Trophoblast cell (in vitro differentiated cells and primary cell): ENCODE results near the gene CEBPE.
"Not testable (repeated sequence)": the region's sequence is repeated elsewhere in the genome, so short reads cannot be mapped to it uniquely, and the experiment has no call there.

Source experiments
- DNase-seq, 2 donors: peaks; one replicate each; pipeline ENCODE4 v3.0.0-alpha.2; 2016
- H2AFZ ChIP-seq: 2 replicates; pipeline ENCODE4 v1.6.1; 2013; ENCODE audit warnings: low read length, moderate library complexity, mild to moderate bottlenecking; ENCODE audit not compliant: insufficient read depth, poor library complexity
- H2AK5ac ChIP-seq: 2 replicates; pipeline ENCODE4 v1.6.1; 2013; ENCODE audit warnings: mild to moderate bottlenecking, low read length
- H2BK120ac ChIP-seq: 2 replicates; pipeline ENCODE4 v1.6.1; 2013; ENCODE audit warnings: low read length, mild to moderate bottlenecking, moderate library complexity; ENCODE audit not compliant: insufficient read depth, poor library complexity
- H2BK12ac ChIP-seq: 2 replicates; pipeline ENCODE4 v1.6.1; 2013; ENCODE audit warnings: mild to moderate bottlenecking, low read length, moderate library complexity
- H2BK5ac ChIP-seq: 2 replicates; pipeline ENCODE4 v1.6.1; 2013; ENCODE audit warnings: low read length, low read depth, moderate library complexity, mild to moderate bottlenecking; ENCODE audit not compliant: poor library complexity
- H3K14ac ChIP-seq: 2 replicates; pipeline ENCODE4 v1.6.1; 2013; ENCODE audit warnings: mild to moderate bottlenecking, low read length
- H3K18ac ChIP-seq: 2 replicates; pipeline ENCODE4 v1.6.1; 2013; ENCODE audit warnings: mild to moderate bottlenecking, low read length
- H3K23ac ChIP-seq: 2 replicates; pipeline ENCODE4 v1.6.1; 2013; ENCODE audit warnings: low read length
- H3K27ac ChIP-seq: 2 replicates; pipeline ENCODE4 v1.5.1; 2013; ENCODE audit warnings: low read depth, mild to moderate bottlenecking, inconsistent platforms, low read length, moderate library complexity
- H3K27me3 ChIP-seq: 2 replicates; pipeline ENCODE4 v1.6.1; 2013; ENCODE audit warnings: inconsistent platforms, mild to moderate bottlenecking, low read length, moderate library complexity; ENCODE audit not compliant: insufficient read depth
- H3K36me3 ChIP-seq, 2 experiments: 1 replicate in 1 of 2; 2 replicates in 1 of 2; pipeline ENCODE4 v1.6.1; 2013; ENCODE audit warnings: low read length in 2 of 2, mild to moderate bottlenecking in 2 of 2, moderate library complexity in 1 of 2; ENCODE audit not compliant: insufficient read depth in 2 of 2, control insufficient read depth in 1 of 2
- H3K4ac ChIP-seq: 2 replicates; pipeline ENCODE4 v1.6.1; 2013; ENCODE audit warnings: low read depth, mild to moderate bottlenecking, low read length, moderate library complexity
- H3K4me1 ChIP-seq, 2 experiments: 1 replicate in 1 of 2; 2 replicates in 1 of 2; pipeline ENCODE4 v1.6.1; 2013; ENCODE audit warnings: low read length in 2 of 2, mild to moderate bottlenecking in 2 of 2, moderate library complexity in 1 of 2; ENCODE audit not compliant: insufficient read depth in 2 of 2, control insufficient read depth in 1 of 2
- H3K4me2 ChIP-seq: 2 replicates; pipeline ENCODE4 v1.6.1; 2013; ENCODE audit warnings: inconsistent platforms, mild to moderate bottlenecking, low read length, moderate library complexity
- H3K4me3 ChIP-seq: 2 replicates; pipeline ENCODE4 v1.5.1; 2013; ENCODE audit warnings: mild to moderate bottlenecking, low read depth, low read length, inconsistent platforms
- H3K79me1 ChIP-seq: one replicate; pipeline ENCODE4 v1.6.1; 2013; ENCODE audit warnings: low read length
- H3K79me2 ChIP-seq: 2 replicates; pipeline ENCODE4 v1.6.1; 2013; ENCODE audit warnings: low read length, mild to moderate bottlenecking; ENCODE audit not compliant: control insufficient read depth, insufficient read depth, poor library complexity
- H3K9ac ChIP-seq: 2 replicates; pipeline ENCODE4 v1.6.1; 2013; ENCODE audit warnings: mild to moderate bottlenecking, low read length
- H3K9me3 ChIP-seq: 2 replicates; pipeline ENCODE4 v1.6.1; 2013; ENCODE audit warnings: low read depth, mild to moderate bottlenecking, control low read depth, inconsistent platforms, low read length; ENCODE audit not compliant: insufficient read depth
- H4K12ac ChIP-seq: 2 replicates; pipeline ENCODE4 v1.6.1; 2013; ENCODE audit warnings: low read depth, mild to moderate bottlenecking, low read length, moderate library complexity
- H4K8ac ChIP-seq: 2 replicates; pipeline ENCODE4 v1.6.1; 2013; ENCODE audit warnings: low read depth, mild to moderate bottlenecking, low read length, moderate library complexity
- H4K91ac ChIP-seq: one replicate; pipeline ENCODE4 v1.6.1; 2013; ENCODE audit warnings: low read depth, mild to moderate bottlenecking, low read length, moderate library complexity
- WGBS: extraction: QIAGEN DNeasy Blood & Tissue Kit; methylation state at CpG from one replicate; pipeline ENCODE4 v1.1.7; 2013; ENCODE audit warnings: missing lambda C conversion rate; ENCODE audit not compliant: insufficient read length, insufficient coverage; ENCODE audit errors: extremely low coverage; 5-methylcytosine and 5-hydroxymethylcytosine counted together

Gene CEBPE

GRCh38 chr14:23108169-23108568 lies 10.9 kb downstream of the CEBPE start:
- not testable (repeated sequence) for H2AK5ac ChIP-seq, H3K23ac ChIP-seq, H3K4ac ChIP-seq, H3K79me2 ChIP-seq, H3K9ac ChIP-seq, H3K27ac ChIP-seq, H2AFZ ChIP-seq, H3K36me3 ChIP-seq, H3K4me1 ChIP-seq, H3K9me3 ChIP-seq, H2BK12ac ChIP-seq, H2BK120ac ChIP-seq, H3K79me1 ChIP-seq, H4K91ac ChIP-seq, H4K8ac ChIP-seq, H3K4me2 ChIP-seq, H3K18ac ChIP-seq, H3K4me3 ChIP-seq, H3K27me3 ChIP-seq, H3K14ac ChIP-seq, H2BK5ac ChIP-seq, DNase-seq, H4K12ac ChIP-seq
- no CpG with 5 or more reads among the region's 24 CpGs for WGBS

GRCh38 chr14:23107620-23108019 lies 11.4 kb downstream of the CEBPE start:
- H2BK120ac ChIP-seq, H2AK5ac ChIP-seq, H3K4ac ChIP-seq, H3K4me1 ChIP-seq, H3K18ac ChIP-seq, H3K23ac ChIP-seq, H3K79me1 ChIP-seq, H2BK12ac ChIP-seq, H4K12ac ChIP-seq, H4K91ac ChIP-seq, H2AFZ ChIP-seq, DNase-seq, H3K9me3 ChIP-seq, H3K14ac ChIP-seq, H3K79me2 ChIP-seq, H3K27me3 ChIP-seq, H3K4me2 ChIP-seq, H3K9ac ChIP-seq, H4K8ac ChIP-seq, H2BK5ac ChIP-seq, H3K36me3 ChIP-seq, H3K4me3 ChIP-seq, H3K27ac ChIP-seq: not testable (repeated sequence)
- WGBS = no CpG with 5 or more reads among the region's 5 CpGs

GRCh38 chr14:23106747-23107045 lies 12.4 kb downstream of the CEBPE start:
- no peak overlapping the region for H4K91ac ChIP-seq
- H3K27me3 ChIP-seq = no peaks in the 10 kb centered on the region
- peaks cover 1% of the 10 kb centered on the region for H3K9me3 ChIP-seq

GRCh38 chr14:23105348-23105824 lies 13.7 kb downstream of the CEBPE start:
- no peak for DNase-seq
- no peak overlapping the region for H3K18ac ChIP-seq

More at GRCh38 chr14:23106747-23107045, 12.4 kb downstream of the CEBPE start:
- Histone ChIP-seq H4K12ac (no peak overlapping the region), H3K4me3 (no peak overlapping the region), H3K27ac (no peak overlapping the region), H3K18ac (no peak overlapping the region), H3K4me1 (peaks cover 0 to 2% of the 10 kb centered on the region in 2 experiments), H4K8ac (no peak overlapping the region), H2BK12ac (no peak overlapping the region), H3K14ac (no peak overlapping the region), H2AK5ac (no peak overlapping the region), H3K79me2 (no peaks in the 10 kb centered on the region), H3K23ac (no peak overlapping the region), H3K36me3 (no peaks in the 10 kb centered on the region), H3K4ac (no peak overlapping the region), H3K79me1 (no peaks in the 10 kb centered on the region), H2AFZ (no peak overlapping the region), H2BK120ac (no peak overlapping the region), H3K4me2 (no peak overlapping the region), H2BK5ac (no peak overlapping the region), H3K9ac (no peak overlapping the region)
- DNase-seq = no peak

More at GRCh38 chr14:23105348-23105824, 13.7 kb downstream of the CEBPE start:
- no peak overlapping the region for H2BK12ac ChIP-seq
- no peak overlapping the region for H4K91ac ChIP-seq
- H2AFZ ChIP-seq = no peak overlapping the region
- H3K4me3 ChIP-seq = no peak overlapping the region
- H3K4me2 ChIP-seq = no peak overlapping the region
- no peaks in the 10 kb centered on the region for H3K9me3 ChIP-seq
- no peak overlapping the region for H4K12ac ChIP-seq
- no peak overlapping the region for H4K8ac ChIP-seq
- WGBS = no CpG with 5 or more reads among the region's 4 CpGs
- H3K79me1 ChIP-seq = no peaks in the 10 kb centered on the region
- no peak overlapping the region for H2AK5ac ChIP-seq
- H3K27me3 ChIP-seq = no peaks in the 10 kb centered on the region
- no peak overlapping the region for H3K9ac ChIP-seq
- H3K4ac ChIP-seq = no peak overlapping the region
- no peaks in the 10 kb centered on the region for H3K79me2 ChIP-seq
- H3K27ac ChIP-seq = no peak overlapping the region
- H3K36me3 ChIP-seq = no peaks in the 10 kb centered on the region
- H2BK5ac ChIP-seq = no peak overlapping the region
- no peak overlapping the region for H3K14ac ChIP-seq
- H2BK120ac ChIP-seq = no peak overlapping the region
- peaks cover 0 to 2% of the 10 kb centered on the region in 2 experiments for H3K4me1 ChIP-seq
- no peak overlapping the region for H3K23ac ChIP-seq
